ENCODE data around the gene DDX10. TPM values are rescaled to one million over a fixed set of nuclear protein-coding genes. Genes with fewer than 3 reads are reported as not detected.

The DDX10 gene
- total RNA-seq, 1 experiment from 2014 or later = 48.3 TPM

DNA sequence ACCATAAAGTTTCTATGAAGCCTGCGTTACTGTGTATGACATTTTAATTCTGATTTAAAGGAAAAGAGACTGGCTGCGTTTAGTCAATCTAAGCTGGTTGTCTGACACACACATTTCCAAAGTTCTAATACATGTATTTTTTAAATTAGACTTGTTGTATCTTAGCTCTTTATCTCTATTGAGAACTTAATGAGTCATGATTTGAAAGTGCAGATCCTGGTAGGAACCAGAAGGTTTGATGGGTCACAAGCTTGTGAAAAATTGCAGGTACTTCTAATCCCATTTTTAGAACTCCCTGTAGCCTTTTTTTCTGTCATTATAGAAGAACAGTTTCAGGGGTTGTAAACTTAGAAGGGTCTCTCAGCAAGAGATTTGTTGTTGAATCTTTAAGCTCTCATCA, 210.3 kb downstream of the DDX10 start:
- H3K27ac Mint-ChIP-seq = no peak overlapping the region
- Histone ChIP-seq H4K8ac (replicated peaks; ENCODE audit: insufficient read length, low read depth, low read length) (no peak overlapping the region), H2BK5ac (ENCODE audit: insufficient read length, low read length) (no peak overlapping the region), H3K27ac (ENCODE audit: insufficient read length, low read depth, low read length) (no peak overlapping the region), H3K79me2 (ENCODE audit: insufficient read depth, low read length) (no peaks in the 10 kb centered on the region), H3K9me3 (ENCODE audit: control insufficient read depth, low read depth, low read length) (no peaks in the 10 kb centered on the region), H3K23me2 (ENCODE audit: insufficient read length, low read depth, low read length, poor library complexity, severe bottlenecking) (no peaks in the 10 kb centered on the region), H3K27me3 (ENCODE audit: insufficient read depth, low read length) (no peaks in the 10 kb centered on the region), H4K5ac (ENCODE audit: insufficient read length, low read depth, low read length) (no peak overlapping the region), H3K23ac (ENCODE audit: insufficient read length, low read depth, low read length) (no peak overlapping the region), H2AFZ (ENCODE audit: low read length) (no peak overlapping the region), H3K14ac (ENCODE audit: insufficient read depth, low read length) (no peak overlapping the region), H3K4me2 (ENCODE audit: insufficient read depth, insufficient read length, low read length) (no peak overlapping the region), H3K18ac (ENCODE audit: insufficient read length, low read depth, low read length) (no peak overlapping the region), H3K56ac (ENCODE audit: insufficient read length, low read depth, low read length) (no peak overlapping the region), H3K4me1 (ENCODE audit: insufficient read depth, low read length) (peaks cover 2% of the 10 kb centered on the region; the same call in 1 of the 2 replicates), H2BK20ac (ENCODE audit: low read depth, low read length, poor library complexity, severe bottlenecking) (no peak overlapping the region), H2BK120ac (ENCODE audit: low read depth, low read length, poor library complexity, severe bottlenecking) (no peak overlapping the region), H4K91ac (ENCODE audit: insufficient read length, low read depth, low read length) (no peak overlapping the region), H3T11ph (ENCODE audit: low read length) (no peak overlapping the region), H4K20me1 (ENCODE audit: control insufficient read depth, insufficient read depth, insufficient read length) (no peaks in the 10 kb centered on the region), H2AK5ac (ENCODE audit: insufficient read length, low read length) (no peak overlapping the region), H2BK12ac (ENCODE audit: insufficient read length, low read depth, low read length) (no peak overlapping the region), H3K79me1 (ENCODE audit: insufficient read depth, low read depth, low read length, poor library complexity, severe bottlenecking) (no peaks in the 10 kb centered on the region), H2BK15ac (ENCODE audit: low read depth, low read length) (no peak overlapping the region), H3K4ac (ENCODE audit: low read depth, low read length) (no peak overlapping the region), H3K9ac (ENCODE audit: extremely low read depth, insufficient read length, low read length) (no peak overlapping the region)
- no peak for DNase-seq
- TF ChIP-seq, protein P1, sequence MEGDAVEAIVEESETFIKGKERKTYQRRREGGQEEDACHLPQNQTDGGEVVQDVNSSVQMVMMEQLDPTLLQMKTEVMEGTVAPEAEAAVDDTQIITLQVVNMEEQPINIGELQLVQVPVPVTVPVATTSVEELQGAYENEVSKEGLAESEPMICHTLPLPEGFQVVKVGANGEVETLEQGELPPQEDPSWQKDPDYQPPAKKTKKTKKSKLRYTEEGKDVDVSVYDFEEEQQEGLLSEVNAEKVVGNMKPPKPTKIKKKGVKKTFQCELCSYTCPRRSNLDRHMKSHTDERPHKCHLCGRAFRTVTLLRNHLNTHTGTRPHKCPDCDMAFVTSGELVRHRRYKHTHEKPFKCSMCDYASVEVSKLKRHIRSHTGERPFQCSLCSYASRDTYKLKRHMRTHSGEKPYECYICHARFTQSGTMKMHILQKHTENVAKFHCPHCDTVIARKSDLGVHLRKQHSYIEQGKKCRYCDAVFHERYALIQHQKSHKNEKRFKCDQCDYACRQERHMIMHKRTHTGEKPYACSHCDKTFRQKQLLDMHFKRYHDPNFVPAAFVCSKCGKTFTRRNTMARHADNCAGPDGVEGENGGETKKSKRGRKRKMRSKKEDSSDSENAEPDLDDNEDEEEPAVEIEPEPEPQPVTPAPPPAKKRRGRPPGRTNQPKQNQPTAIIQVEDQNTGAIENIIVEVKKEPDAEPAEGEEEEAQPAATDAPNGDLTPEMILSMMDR (conservative IDR thresholded peaks at IDR 0.05) = no peak
- H3K4me3 Mint-ChIP-seq = no peak overlapping the region
- no peaks in the 10 kb centered on the region for H3K27me3 Mint-ChIP-seq (ENCODE audit: low read depth)
- peaks cover 28 to 29% of the 10 kb centered on the region in 2 experiments for H3K4me1 Mint-ChIP-seq
- no peaks in the 10 kb centered on the region for H3K9me3 Mint-ChIP-seq
- no peaks in the 10 kb centered on the region for H3K36me3 Mint-ChIP-seq (ENCODE audit: insufficient read depth in 1 of 3, low read depth in 3 of 3)
- no CpG with 5 or more reads among the region's 2 CpGs for WGBS (ENCODE audit: extremely low coverage, insufficient read length, low lambda C conversion rate)
